HL-60 (cell line): Measurements from ENCODE around the gene CYTIP.

Experiments
- POLR2AphosphoS5 ChIP-seq: IDR thresholded peaks from 2 replicates; pipeline ENCODE4 v1.6.1; 2012; ENCODE audit warnings: low read depth
- TF ChIP-seq, protein P1 (sequence below): IDR thresholded peaks from one replicate; pipeline ENCODE4 v1.5.1; 2011; ENCODE audit warnings: low read length, control low read depth, inconsistent platforms; ENCODE audit not compliant: insufficient read depth

DNA sequence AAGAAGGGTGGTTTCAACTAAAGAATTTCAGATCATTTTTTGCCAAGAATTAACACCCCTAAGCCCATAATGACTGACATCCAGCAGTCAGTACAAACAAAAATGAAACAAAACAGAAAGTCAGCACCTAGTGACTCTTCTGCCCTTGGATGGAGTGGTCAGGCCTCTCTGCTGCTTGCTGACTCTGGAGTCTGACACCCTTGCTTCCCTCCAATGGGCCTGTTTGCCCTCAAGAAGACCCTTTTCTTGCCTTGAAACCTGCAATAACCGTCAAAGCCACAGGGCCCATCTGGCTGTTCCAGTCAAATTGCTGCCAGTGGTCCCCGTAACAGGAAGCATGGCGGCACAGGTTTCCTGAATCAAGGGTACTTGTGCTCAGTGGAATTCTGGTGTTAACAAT is 27.2 kb upstream of the CYTIP start:
- no peak for TF ChIP-seq POLR2AphosphoS5
- TF ChIP-seq, protein P1, sequence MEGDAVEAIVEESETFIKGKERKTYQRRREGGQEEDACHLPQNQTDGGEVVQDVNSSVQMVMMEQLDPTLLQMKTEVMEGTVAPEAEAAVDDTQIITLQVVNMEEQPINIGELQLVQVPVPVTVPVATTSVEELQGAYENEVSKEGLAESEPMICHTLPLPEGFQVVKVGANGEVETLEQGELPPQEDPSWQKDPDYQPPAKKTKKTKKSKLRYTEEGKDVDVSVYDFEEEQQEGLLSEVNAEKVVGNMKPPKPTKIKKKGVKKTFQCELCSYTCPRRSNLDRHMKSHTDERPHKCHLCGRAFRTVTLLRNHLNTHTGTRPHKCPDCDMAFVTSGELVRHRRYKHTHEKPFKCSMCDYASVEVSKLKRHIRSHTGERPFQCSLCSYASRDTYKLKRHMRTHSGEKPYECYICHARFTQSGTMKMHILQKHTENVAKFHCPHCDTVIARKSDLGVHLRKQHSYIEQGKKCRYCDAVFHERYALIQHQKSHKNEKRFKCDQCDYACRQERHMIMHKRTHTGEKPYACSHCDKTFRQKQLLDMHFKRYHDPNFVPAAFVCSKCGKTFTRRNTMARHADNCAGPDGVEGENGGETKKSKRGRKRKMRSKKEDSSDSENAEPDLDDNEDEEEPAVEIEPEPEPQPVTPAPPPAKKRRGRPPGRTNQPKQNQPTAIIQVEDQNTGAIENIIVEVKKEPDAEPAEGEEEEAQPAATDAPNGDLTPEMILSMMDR: no peak
